HepG2 (cell line): ENCODE measurements around the gene COQ4. TPM values are rescaled to one million over a fixed set of nuclear protein-coding genes. Genes with fewer than 3 reads are reported as not detected.

ENCODE experiments used
- ATAC-seq: fragments of 200-7000 bp; cut with Tn5 transposase; 3 replicates; pipeline ENCODE4 v1.9.1; 2020; ENCODE audit warnings: mild to moderate bottlenecking, moderate library complexity
- BruUV-seq: library from RNA; stranded (reverse); fragments of 400-500 nt; replicated peaks from 2 replicates; lab custom pipeline; 2021; lab: Mats Ljungman, UMichigan
- CTCF ChIA-PET: fragments of 300-600 bp; formaldehyde crosslinking; extraction: SDS; loops from one replicate; lab custom pipeline; 2021; ENCODE audit warnings: low total read pairs, inconsistent platforms, low intra/inter-chr PET ratio; lab: Yijun Ruan, JAX
- POLR2A ChIA-PET: fragments of 350-600 bp; sonication (Branson Sonifier 250); formaldehyde crosslinking; loops from one replicate; lab custom pipeline; 2020; ENCODE audit warnings: antibody characterized with exemption, inconsistent platforms; lab: Yijun Ruan, JAX
- DNase-seq: peaks from one replicate; pipeline ENCODE4 v3.0.0-alpha.2; 2015; ENCODE audit warnings: low spot score
- FAIRE-seq: peaks from 3 replicates; lab custom pipeline; 2011; peaks lifted over from hg19 to GRCh38; lab: Jason Lieb, UNC
- H2AFZ ChIP-seq: one replicate; pipeline ENCODE4 v1.6.1; 2011; ENCODE audit warnings: low read length, inconsistent platforms
- H3K27ac ChIP-seq: fragments of 300-600 bp; 3 replicates; pipeline ENCODE4 v1.8.0; 2011; ENCODE audit warnings: mixed run types, mild to moderate bottlenecking, mixed read lengths, low read length, inconsistent platforms; ENCODE audit not compliant: insufficient read depth; ENCODE audit errors: extremely low read length
- H3K27me3 ChIP-seq, 2 experiments: fragments of 200-600 bp in 1 of 2; 2 replicates in 1 of 2; 3 replicates in 1 of 2; pipeline versions ENCODE4 v1.6.0 to v1.8.0; 2011; ENCODE audit warnings: low read length in 2 of 2, mild to moderate bottlenecking in 2 of 2, moderate library complexity in 2 of 2, inconsistent platforms in 1 of 2; ENCODE audit not compliant: insufficient read depth in 2 of 2, control insufficient read depth in 1 of 2
- H3K36me3 ChIP-seq, 2 experiments: fragments of 200-600 bp in 1 of 2; replicated peaks in 1 of 2; 2 replicates in 1 of 2; 3 replicates in 1 of 2; pipeline versions ENCODE4 v1.5.1 to v1.8.0; 2011; ENCODE audit warnings: low read length in 2 of 2, inconsistent platforms in 1 of 2; ENCODE audit not compliant: insufficient read depth in 2 of 2, control insufficient read depth in 1 of 2
- H3K4me1 ChIP-seq: 2 replicates; pipeline ENCODE4 v1.5.1; 2012; ENCODE audit warnings: low read length, inconsistent platforms; ENCODE audit not compliant: insufficient read depth
- H3K4me2 ChIP-seq: 2 replicates; pipeline ENCODE4 v1.6.0; 2011; ENCODE audit warnings: low read depth, low read length, inconsistent platforms
- H3K4me3 ChIP-seq, 3 experiments: fragments of 200-600 bp in 1 of 3; sonication (generic), shearing (Covaris generic) in 1 of 3; replicated peaks in 1 of 3; 2 replicates each; pipeline ENCODE4 v1.5.1; 2011 to 2016; ENCODE audit warnings: low read length in 3 of 3, inconsistent platforms in 2 of 3, low read depth in 2 of 3, mild to moderate bottlenecking in 2 of 3, control low read depth in 1 of 3, mixed read lengths in 1 of 3; ENCODE audit not compliant: insufficient read depth in 1 of 3
- H3K79me2 ChIP-seq: one replicate; pipeline ENCODE4 v1.6.1; 2011; ENCODE audit warnings: low read length, inconsistent platforms; ENCODE audit not compliant: insufficient read depth
- H3K9ac ChIP-seq: 2 replicates; pipeline ENCODE4 v1.6.0; 2011; ENCODE audit warnings: mild to moderate bottlenecking, low read depth, low read length, inconsistent platforms; ENCODE audit not compliant: insufficient read depth
- H3K9me3 ChIP-seq: 2 replicates; pipeline ENCODE4 v1.5.1; 2012; ENCODE audit warnings: mild to moderate bottlenecking, low read length
- H4K20me1 ChIP-seq: 2 replicates; pipeline ENCODE4 v1.6.0; 2011; ENCODE audit warnings: inconsistent platforms, mild to moderate bottlenecking, low read length, moderate library complexity; ENCODE audit not compliant: insufficient read depth
- BHLHE40 ChIP-seq: IDR thresholded peaks from 2 replicates; pipeline ENCODE4 v1.6.1; 2011; ENCODE audit warnings: low read length, improper control_type of control experiment
- EED ChIP-seq: sonication (generic); formaldehyde crosslinking; IDR thresholded peaks from 2 replicates; pipeline ENCODE4 v1.5.0; 2020; ENCODE audit warnings: mild to moderate bottlenecking, missing genetic modification reagents
- GTF2F1 ChIP-seq: fragments of 150-350 bp; IDR thresholded peaks from 2 replicates; pipeline ENCODE4 v1.6.1; 2014; ENCODE audit warnings: low read length
- MEIS1 ChIP-seq: sonication (generic); formaldehyde crosslinking; IDR thresholded peaks from 2 replicates; pipeline ENCODE4 v1.9.0; 2021; ENCODE audit warnings: mild to moderate bottlenecking, missing genetic modification reagents, moderate library complexity, borderline replicate concordance
- MTF1 ChIP-seq: sonication (generic); formaldehyde crosslinking; IDR thresholded peaks from 2 replicates; pipeline ENCODE4 v1.5.0; 2020; ENCODE audit warnings: missing genetic modification reagents
- MYC ChIP-seq: sonication (generic); formaldehyde crosslinking; IDR thresholded peaks from 2 replicates; pipeline ENCODE4 v1.9.0; 2021; ENCODE audit warnings: missing genetic modification reagents, borderline replicate concordance
- NFYB ChIP-seq: sonication (generic); formaldehyde crosslinking; IDR thresholded peaks from 2 replicates; pipeline ENCODE4 v1.4.0; 2020; ENCODE audit warnings: missing genetic modification reagents
- PRDM15 ChIP-seq: sonication (generic); formaldehyde crosslinking; IDR thresholded peaks from 2 replicates; pipeline ENCODE4 v1.4.0; 2020; ENCODE audit warnings: missing genetic modification reagents
- PRPF4 ChIP-seq: fragments of 200-400 bp; formaldehyde crosslinking; IDR thresholded peaks from 2 replicates; pipeline ENCODE4 v1.6.1; 2016; ENCODE audit warnings: low read length, low read depth; ENCODE audit not compliant: poor library complexity, severe bottlenecking
- RELA ChIP-seq: sonication (generic); formaldehyde crosslinking; IDR thresholded peaks from 2 replicates; pipeline ENCODE4 v1.4.0; 2020; ENCODE audit warnings: missing genetic modification reagents
- ZBTB42 ChIP-seq: sonication (generic); formaldehyde crosslinking; IDR thresholded peaks from 2 replicates; pipeline ENCODE4 v1.5.0; 2020; ENCODE audit warnings: mild to moderate bottlenecking, missing genetic modification reagents
- ZBTB8A ChIP-seq: sonication (generic); formaldehyde crosslinking; IDR thresholded peaks from 2 replicates; pipeline ENCODE4 v1.4.0; 2020; ENCODE audit warnings: mild to moderate bottlenecking, low read depth, missing genetic modification reagents, borderline replicate concordance
- ZFP36L1 ChIP-seq: sonication (generic); formaldehyde crosslinking; IDR thresholded peaks from 2 replicates; pipeline ENCODE4 v1.8.0; 2022; ENCODE audit warnings: mild to moderate bottlenecking, missing genetic modification reagents, moderate library complexity
- ZNF121 ChIP-seq: sonication (generic); formaldehyde crosslinking; IDR thresholded peaks from 2 replicates; pipeline ENCODE4 v1.5.0; 2020; ENCODE audit warnings: mild to moderate bottlenecking, missing genetic modification reagents
- ZNF138 ChIP-seq: sonication (generic); formaldehyde crosslinking; IDR thresholded peaks from 2 replicates; pipeline ENCODE4 v1.5.0; 2020; ENCODE audit warnings: mild to moderate bottlenecking, low read depth, missing genetic modification reagents
- ZNF382 ChIP-seq: sonication (generic); formaldehyde crosslinking; IDR thresholded peaks from 2 replicates; pipeline ENCODE4 v1.5.0; 2020; ENCODE audit warnings: missing genetic modification reagents, mild to moderate bottlenecking, borderline replicate concordance
- ZNF446 ChIP-seq: sonication (generic); formaldehyde crosslinking; IDR thresholded peaks from 2 replicates; pipeline ENCODE4 v1.5.0; 2020; ENCODE audit warnings: mild to moderate bottlenecking, missing genetic modification reagents
- ZNF496 ChIP-seq: sonication (generic); formaldehyde crosslinking; IDR thresholded peaks from 2 replicates; pipeline ENCODE4 v1.8.1; 2023; ENCODE audit warnings: mild to moderate bottlenecking, moderate library complexity, missing genetic modification reagents; ENCODE audit not compliant: insufficient replicate concordance
- ZNF574 ChIP-seq: sonication (generic); formaldehyde crosslinking; IDR thresholded peaks from 2 replicates; pipeline ENCODE4 v1.4.0; 2020; ENCODE audit warnings: missing genetic modification reagents
- ZNF577 ChIP-seq: sonication (generic); formaldehyde crosslinking; IDR thresholded peaks from 2 replicates; pipeline ENCODE4 v1.4.0; 2020; ENCODE audit warnings: mild to moderate bottlenecking, low read depth, missing genetic modification reagents, borderline replicate concordance
- WGBS: methylation state at CpG from one replicate; pipeline ENCODE4 v1.1.6; 2017; ENCODE audit warnings: low lambda C conversion rate; 5-methylcytosine and 5-hydroxymethylcytosine counted together
- in situ Hi-C: cut with HindIII; loops from 2 replicates; pipeline ENCODE4 v1.10.0; 2017; ENCODE audit warnings: low pct_unique_long_range_greater_than_20kb; ENCODE audit not compliant: extremely low pct_ligation_motif_present
- intact Hi-C: fragments of 100-400 bp; cut with micrococcal nuclease; formaldehyde crosslinking; loops from one replicate; pipeline ENCODE4 v1.10.0; 2022; ENCODE audit not compliant: unreplicated experiment
- polyA plus RNA-seq, 8 experiments: library from polyadenylated mRNA; depleted of rRNA in 3 of 8; stranded (reverse) in 7 of 8; unstranded in 1 of 8; fragments of >200 nt; fragmentation: Illumina TruSeq in 4 of 8; extraction: Trizol in 4 of 8; gene quantifications; 2 replicates each; pipeline versions ENCODE4 v1.2.1 to v1.2.3, GENCODE V29; 2011 to 2016; ENCODE audit warnings: low read depth in 4 of 8, missing spikeins in 1 of 8, mixed read lengths in 1 of 8; ENCODE audit not compliant: insufficient read depth in 1 of 8
- total RNA-seq, 5 experiments: library from RNA; depleted of rRNA; stranded (reverse); fragments of >200 nt; fragmentation: Illumina TruSeq; extraction: Trizol; gene quantifications; 2 replicates each; pipeline ENCODE4 v1.2.3, GENCODE V29; 2016; ENCODE audit warnings: low read depth in 1 of 5

Gene COQ4
- total and polyA plus RNA-seq, 2 of the 13 experiments (the other 11 are each of a cell fraction or from before 2014, with no cell fraction given) = 26.1 to 36.0 TPM

- H3K4me3 ChIP-seq = no peak overlapping the region
- POLR2A ChIA-PET = interaction anchor here (3.0 kb wide), 1 partner anchor 10 kb away, joined by 15 read pairs; no protein-coding TSS in a partner anchor
- no peaks in the 10 kb centered on the region for H3K9me3 ChIP-seq
- no peak overlapping the region for H3K27ac ChIP-seq
- no TSS peak for BruUV-seq
- H3K9ac ChIP-seq = no peak overlapping the region
- no peaks in the 10 kb centered on the region for H3K4me1 ChIP-seq
- no peak overlapping the region for H2AFZ ChIP-seq
- no peaks in the 10 kb centered on the region for H3K79me2 ChIP-seq
- FAIRE-seq (no peak), ATAC-seq (no peak), DNase-seq (no peak)
- in situ Hi-C loops = no loop called here
- TF ChIP-seq MEIS1 (CRISPR knock-in tag) = no peak
- TF ChIP-seq ZNF496 (CRISPR knock-in tag) = no peak
- TF ChIP-seq ZBTB8A (CRISPR knock-in tag) = no peak
- no peak for TF ChIP-seq EED (CRISPR knock-in tag)
- TF ChIP-seq NFYB (CRISPR knock-in tag) = no peak
- no peak for TF ChIP-seq ZNF577 (CRISPR knock-in tag)
- no peak for TF ChIP-seq PRDM15
- TF ChIP-seq ZNF138 (CRISPR knock-in tag) = no peak
- no peak for TF ChIP-seq ZNF121 (CRISPR knock-in tag)
- TF ChIP-seq MYC (CRISPR knock-in tag) = no peak
- no peak for TF ChIP-seq BHLHE40
- no peak for TF ChIP-seq ZFP36L1 (CRISPR knock-in tag)
- TF ChIP-seq PRPF4 = no peak
- TF ChIP-seq ZNF382 = no peak
- TF ChIP-seq ZNF574 = no peak
- no peak for TF ChIP-seq RELA (CRISPR knock-in tag)
- no peak for TF ChIP-seq GTF2F1
- no peak for TF ChIP-seq ZBTB42
- no peak for TF ChIP-seq MTF1 (CRISPR knock-in tag)
- TF ChIP-seq ZNF446 (CRISPR knock-in tag) = no peak
- CTCF ChIA-PET = no interaction called here
- no peaks in the 10 kb centered on the region for H4K20me1 ChIP-seq
- no peak overlapping the region for H3K4me2 ChIP-seq
- H3K27me3 ChIP-seq = no peaks in the 10 kb centered on the region
- H3K36me3 ChIP-seq = peaks cover 15 to 38% of the 10 kb centered on the region in 2 experiments
- WGBS = 92% methylated on average over 10 of the region's 16 CpGs
- intact Hi-C loops = no loop called here
Measured at GRCh38 chr9:128309551-128309950, 13.1 kb upstream of the COQ4 start.
